ENCODE measurements around the gene DAGLB. TPM values are rescaled to one million over a fixed set of nuclear protein-coding genes. Genes with fewer than 3 reads are reported as not detected.

Gene DAGLB
- total RNA-seq, 1 experiment from 2014 or later: 22.3 TPM

- H3K9me3 ChIP-seq (ENCODE audit: control insufficient read depth, insufficient read depth, low read depth, low read length): no peaks in the 10 kb centered on the region
- in situ Hi-C loops (cut with HindIII; ENCODE audit: low pct_unique_long_range_greater_than_20kb, low sequenced_read_pairs) (no loop called here), intact Hi-C loops (cut with micrococcal nuclease; ENCODE audit: unreplicated experiment) (no loop called here)
- H3K27me3 ChIP-seq (ENCODE audit: control insufficient read depth, insufficient read depth, low read length): no peaks in the 10 kb centered on the region
- BruUV-seq (replicated peaks): no TSS peak
- DNase-seq (ENCODE audit: low read depth, low spot score) (no peak), ATAC-seq (no peak)
- H3K4me1 ChIP-seq (ENCODE audit: control insufficient read depth, insufficient read depth, low read length): peaks cover 6% of the 10 kb centered on the region; the same call in 1 of the 2 replicates
- CTCF ChIA-PET: no interaction called here
- no peak overlapping the region for H3K27ac ChIP-seq (ENCODE audit: low read length)
- no peaks in the 10 kb centered on the region for H3K36me3 ChIP-seq (ENCODE audit: control insufficient read depth, insufficient read depth, low read length)
- TF ChIP-seq POLR2AphosphoS5 (IDR thresholded peaks at IDR 0.05; ENCODE audit: low read depth, low read length) (no peak), TCF7L2 (IDR thresholded peaks at IDR 0.05; ENCODE audit: low read depth, low read length) (no peak), CTCF (IDR thresholded peaks at IDR 0.05) (no peak), SIN3A (IDR thresholded peaks at IDR 0.05; ENCODE audit: borderline replicate concordance, insufficient read depth, low read depth, low read length) (no peak), REST (IDR thresholded peaks at IDR 0.05; ENCODE audit: insufficient read depth in 1 of 2, low read depth in 2 of 2, low read length in 1 of 2) (no peak)
- no peak overlapping the region for H3K4me3 ChIP-seq (ENCODE audit: low read depth in 2 of 2, low read length in 2 of 2)
- POLR2A ChIA-PET: no interaction called here
These were observed 82.3 kb downstream of the DAGLB start for GRCh38 chr7:6365451-6365850.

- Histone ChIP-seq H3K4me3 (ENCODE audit: low read depth in 2 of 2, low read length in 2 of 2) (no peak overlapping the region), H3K27ac (ENCODE audit: low read length) (no peak overlapping the region), H3K9me3 (ENCODE audit: control insufficient read depth, insufficient read depth, low read depth, low read length) (no peaks in the 10 kb centered on the region), H3K4me1 (ENCODE audit: control insufficient read depth, insufficient read depth, low read length) (no peaks in the 10 kb centered on the region), H3K36me3 (ENCODE audit: control insufficient read depth, insufficient read depth, low read length) (no peaks in the 10 kb centered on the region), H3K27me3 (ENCODE audit: control insufficient read depth, insufficient read depth, low read length) (no peaks in the 10 kb centered on the region)
- intact Hi-C loops (cut with micrococcal nuclease; ENCODE audit: unreplicated experiment): no loop called here
- DNase-seq (ENCODE audit: low read depth, low spot score) (no peak), ATAC-seq (no peak)
- BruUV-seq (replicated peaks): no TSS peak
- ChIA-PET POLR2A (no interaction called here), CTCF (interaction anchor here (0.6 to 0.7 kb wide), 2 partner anchors 11 to 102 kb away, joined by 3 to 7 read pairs; no protein-coding TSS in a partner anchor)
- in situ Hi-C loops (cut with HindIII; ENCODE audit: low pct_unique_long_range_greater_than_20kb, low sequenced_read_pairs): no loop called here
- TF ChIP-seq REST (IDR thresholded peaks at IDR 0.05; ENCODE audit: insufficient read depth in 1 of 2, low read depth in 2 of 2, low read length in 1 of 2) (no peak), SIN3A (IDR thresholded peaks at IDR 0.05; ENCODE audit: borderline replicate concordance, insufficient read depth, low read depth, low read length) (no peak), TCF7L2 (IDR thresholded peaks at IDR 0.05; ENCODE audit: low read depth, low read length) (no peak), CTCF (IDR thresholded peaks at IDR 0.05) (no peak), POLR2AphosphoS5 (IDR thresholded peaks at IDR 0.05; ENCODE audit: low read depth, low read length) (no peak)
These were observed 86.9 kb downstream of the DAGLB start for GRCh38 chr7:6360841-6361240.

Measured in Panc1 (cell line).